ENCODE measurements around the gene UBE2D3.
A peak's percentile ranks its signal among the peaks of the same experiment; 100 is the strongest.
"Not testable (repeated sequence)": the region's sequence is repeated elsewhere in the genome, so short reads cannot be mapped to it uniquely, and the experiment has no call there.

UBE2D3 gene

DNA sequence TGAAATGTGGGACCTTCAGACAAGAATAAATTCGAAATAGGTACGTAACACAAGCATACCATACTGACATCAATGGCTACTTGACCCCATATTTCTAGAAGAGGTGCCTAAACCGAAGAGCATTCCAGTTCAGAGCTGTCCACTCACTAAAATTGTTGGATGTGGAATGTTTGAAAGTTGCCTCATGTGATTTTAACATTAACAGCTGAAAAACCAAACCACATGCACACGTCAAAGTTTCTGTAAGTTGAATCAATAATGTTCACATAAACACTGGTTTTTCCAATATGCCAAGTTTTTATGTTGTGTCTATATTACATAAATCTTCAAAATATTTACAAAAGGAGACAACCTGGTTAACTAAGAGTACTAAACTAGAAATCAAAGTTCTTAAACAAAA lies 3.5 kb downstream of the UBE2D3 start:
- no peak overlapping the region for H3K27ac Mint-ChIP-seq
- no peak for DNase-seq
- no peak overlapping the region for H3K4me3 Mint-ChIP-seq
- H3K9me3 Mint-ChIP-seq, result no peaks in the 10 kb centered on the region
- H3K4me1 Mint-ChIP-seq (ENCODE audit: low read depth), result peaks cover 54% of the 10 kb centered on the region
- peaks cover 7% of the 10 kb centered on the region for H3K36me3 Mint-ChIP-seq (ENCODE audit: low read depth)
- no peaks in the 10 kb centered on the region for H3K27me3 Mint-ChIP-seq

DNA sequence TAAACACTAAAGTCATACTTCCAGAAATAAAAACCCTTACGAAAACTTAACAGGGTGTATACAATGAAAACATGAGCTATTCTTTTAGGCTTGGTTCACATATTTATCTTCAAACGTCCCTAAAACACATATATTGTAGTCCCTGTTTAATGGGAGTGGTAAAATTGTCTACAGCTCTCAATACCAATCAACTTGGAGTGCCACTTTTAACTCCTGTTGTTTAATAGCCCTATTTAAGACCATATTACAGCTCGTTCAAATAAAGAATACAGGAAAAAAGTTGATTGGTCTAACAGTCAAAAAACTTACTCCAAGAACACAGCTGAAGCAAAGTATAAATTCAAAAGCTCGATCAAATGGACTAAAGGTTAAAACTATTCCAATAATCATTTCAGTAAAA lies 3.9 kb downstream of the UBE2D3 start:
- DNase-seq, result no peak
- H3K27me3 Mint-ChIP-seq, result no peaks in the 10 kb centered on the region
- H3K4me3 Mint-ChIP-seq, result no peak overlapping the region
- peaks cover 54% of the 10 kb centered on the region for H3K4me1 Mint-ChIP-seq (ENCODE audit: low read depth)
- H3K27ac Mint-ChIP-seq, result no peak overlapping the region
- H3K36me3 Mint-ChIP-seq (ENCODE audit: low read depth), result peaks cover 11% of the 10 kb centered on the region
- H3K9me3 Mint-ChIP-seq, result no peaks in the 10 kb centered on the region

GRCh38 chr4:102819588-102820365 lies 7.6 kb downstream of the UBE2D3 start:
- no peaks in the 10 kb centered on the region for H3K9me3 Mint-ChIP-seq
- H3K36me3 Mint-ChIP-seq (ENCODE audit: low read depth), result peaks cover 38% of the 10 kb centered on the region
- peaks cover 81% of the 10 kb centered on the region for H3K4me1 Mint-ChIP-seq (ENCODE audit: low read depth)
- no peak overlapping the region for H3K4me3 Mint-ChIP-seq
- no peak overlapping the region for H3K27ac Mint-ChIP-seq
- no peaks in the 10 kb centered on the region for H3K27me3 Mint-ChIP-seq
- no peak for DNase-seq

GRCh38 chr4:102819100-102819499 lies 8.3 kb downstream of the UBE2D3 start:
- H3K27me3 Mint-ChIP-seq, H3K9me3 Mint-ChIP-seq, DNase-seq: not testable (repeated sequence)
- peak overlapping the region; percentile 90 for H3K27ac Mint-ChIP-seq
- peak overlapping the region; percentile 45 for H3K4me3 Mint-ChIP-seq
- peaks cover 85% of the 10 kb centered on the region for H3K4me1 Mint-ChIP-seq (ENCODE audit: low read depth)
- H3K36me3 Mint-ChIP-seq (ENCODE audit: low read depth), result peaks cover 45% of the 10 kb centered on the region

DNA sequence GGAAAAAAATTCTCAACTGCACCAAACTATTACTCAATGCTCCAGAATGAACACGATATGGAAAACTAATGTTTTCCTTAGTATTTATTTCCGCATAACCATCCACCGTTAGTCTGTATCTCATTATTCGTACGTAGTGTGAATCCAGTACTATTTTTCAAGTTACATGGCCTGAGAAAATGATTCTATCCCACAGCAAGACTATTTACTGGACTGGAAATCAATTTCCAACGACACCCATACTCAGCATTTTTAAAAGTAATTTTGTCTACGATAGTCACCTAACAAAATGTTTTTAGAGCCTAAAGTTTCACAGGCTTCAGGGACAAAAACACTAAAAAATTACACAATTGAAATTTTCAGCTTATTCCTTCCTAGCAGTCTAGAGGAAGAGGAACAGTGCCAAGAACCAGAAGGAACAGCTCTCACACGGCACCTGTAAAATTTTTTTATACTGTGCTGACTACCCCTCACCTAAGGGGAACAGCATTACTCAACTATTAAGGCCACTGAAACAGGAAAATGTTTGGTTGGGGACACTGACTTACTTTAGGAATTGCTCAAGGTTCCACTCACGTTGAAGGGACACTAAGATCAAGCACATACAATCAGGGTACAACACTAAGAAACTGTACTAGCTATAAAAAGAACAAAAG lies 9.6 kb downstream of the UBE2D3 start:
- Mint-ChIP-seq H3K4me1 (ENCODE audit: low read depth) (peaks cover 88% of the 10 kb centered on the region), H3K4me3 (peak overlapping the region; percentile 45), H3K27me3 (no peaks in the 10 kb centered on the region), H3K9me3 (no peaks in the 10 kb centered on the region), H3K27ac (peak overlapping the region; percentile 90), H3K36me3 (ENCODE audit: low read depth) (peaks cover 58% of the 10 kb centered on the region)
- no peak for DNase-seq

GRCh38 chr4:102817021-102817605 lies 10.2 kb downstream of the UBE2D3 start:
- no peak for DNase-seq
- H3K9me3 Mint-ChIP-seq, result no peaks in the 10 kb centered on the region
- peak overlapping the region; percentile 45 for H3K4me3 Mint-ChIP-seq
- H3K36me3 Mint-ChIP-seq (ENCODE audit: low read depth), result peaks cover 65% of the 10 kb centered on the region
- no peaks in the 10 kb centered on the region for H3K27me3 Mint-ChIP-seq
- H3K27ac Mint-ChIP-seq, result peak overlapping the region; percentile 90
- peaks cover 88% of the 10 kb centered on the region for H3K4me1 Mint-ChIP-seq (ENCODE audit: low read depth)

DNA sequence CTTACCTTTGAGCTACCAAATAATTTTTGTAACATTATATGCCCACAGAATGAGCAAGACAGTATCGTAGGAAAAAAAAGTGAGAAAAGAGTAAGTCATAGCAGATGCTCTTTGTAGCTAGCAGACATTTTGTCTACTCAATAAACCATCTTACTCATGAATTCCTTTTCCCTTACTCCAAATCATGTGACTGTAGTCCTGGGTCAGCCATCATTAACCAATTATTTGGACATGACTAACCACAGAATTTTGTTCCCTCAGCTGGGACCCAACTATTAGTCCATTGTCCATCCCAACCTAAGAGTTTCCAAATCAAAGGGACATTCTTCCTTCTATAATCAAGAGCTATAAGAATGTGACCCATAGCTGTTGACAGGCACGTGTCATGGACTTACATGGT lies 11.4 kb downstream of the UBE2D3 start:
- peak overlapping the region; percentile 45 for H3K4me3 Mint-ChIP-seq
- H3K36me3 Mint-ChIP-seq (ENCODE audit: low read depth), result peaks cover 76% of the 10 kb centered on the region
- H3K9me3 Mint-ChIP-seq, result no peaks in the 10 kb centered on the region
- H3K27ac Mint-ChIP-seq, result peak overlapping the region; percentile 90
- H3K4me1 Mint-ChIP-seq (ENCODE audit: low read depth), result peaks cover 89% of the 10 kb centered on the region
- DNase-seq, result no peak
- H3K27me3 Mint-ChIP-seq, result no peaks in the 10 kb centered on the region

DNA sequence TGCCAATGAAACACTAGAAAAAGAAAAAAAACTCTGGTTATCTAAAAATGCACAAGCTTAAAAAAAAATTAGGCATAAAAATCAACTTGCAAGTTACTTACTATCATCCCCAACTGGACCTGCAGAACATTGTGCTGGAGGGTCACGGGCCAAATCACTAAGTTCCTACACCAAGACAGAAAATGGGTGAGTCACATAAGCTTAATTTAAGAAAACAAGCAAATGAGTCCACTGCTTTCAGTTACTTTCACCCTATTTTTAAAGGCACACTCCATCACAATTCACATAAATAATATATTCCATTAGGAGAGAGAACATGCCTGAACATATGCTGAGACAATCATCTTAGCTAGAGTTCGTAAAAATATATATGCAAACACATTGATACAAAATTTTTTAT lies 17.7 kb downstream of the UBE2D3 start:
- Mint-ChIP-seq H3K27me3 (no peaks in the 10 kb centered on the region), H3K4me1 (ENCODE audit: low read depth) (peaks cover 90% of the 10 kb centered on the region), H3K27ac (peak overlapping the region; percentile 81), H3K4me3 (peak overlapping the region; percentile 27), H3K36me3 (ENCODE audit: low read depth) (peaks cover 99% of the 10 kb centered on the region), H3K9me3 (no peaks in the 10 kb centered on the region)
- no peak for DNase-seq

- Mint-ChIP-seq H3K4me3 (no peak overlapping the region), H3K9me3 (no peaks in the 10 kb centered on the region), H3K27ac (peak overlapping the region; percentile 88), H3K4me1 (ENCODE audit: low read depth) (peaks cover 87% of the 10 kb centered on the region), H3K27me3 (no peaks in the 10 kb centered on the region), H3K36me3 (ENCODE audit: low read depth) (peaks cover 98% of the 10 kb centered on the region)
- no peak for DNase-seq
Measured at GRCh38 chr4:102809190-102809589, 18.2 kb downstream of the UBE2D3 start.

DNA sequence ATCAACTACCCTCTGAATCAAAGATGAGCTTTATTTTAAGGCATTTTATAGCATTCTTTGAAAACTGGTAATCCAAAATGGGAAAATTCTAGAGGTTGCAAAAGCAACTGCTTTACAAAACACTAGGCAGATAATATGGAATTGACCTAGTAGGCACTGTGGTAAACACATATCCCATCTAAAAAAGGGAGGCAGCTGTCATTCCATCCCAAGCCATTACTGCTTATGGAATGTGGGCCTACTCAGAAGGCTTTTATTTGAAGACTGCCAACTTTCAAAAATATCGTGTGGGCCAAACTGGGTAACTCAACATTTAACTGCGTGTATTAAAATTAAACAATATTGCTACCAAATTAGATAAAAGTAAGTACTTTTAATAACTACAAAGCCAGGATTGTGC lies 19.3 kb downstream of the UBE2D3 start:
- no peaks in the 10 kb centered on the region for H3K9me3 Mint-ChIP-seq
- peaks cover 97% of the 10 kb centered on the region for H3K36me3 Mint-ChIP-seq (ENCODE audit: low read depth)
- H3K27ac Mint-ChIP-seq, result peak overlapping the region; percentile 88
- H3K4me1 Mint-ChIP-seq (ENCODE audit: low read depth), result peaks cover 82% of the 10 kb centered on the region
- H3K4me3 Mint-ChIP-seq, result no peak overlapping the region
- DNase-seq, result no peak
- no peaks in the 10 kb centered on the region for H3K27me3 Mint-ChIP-seq

GRCh38 chr4:102807345-102807744 lies 20.0 kb downstream of the UBE2D3 start:
- H3K4me1 Mint-ChIP-seq (ENCODE audit: low read depth), result peaks cover 81% of the 10 kb centered on the region
- peak overlapping the region; percentile 71 for H3K27ac Mint-ChIP-seq
- H3K9me3 Mint-ChIP-seq, result no peaks in the 10 kb centered on the region
- H3K36me3 Mint-ChIP-seq (ENCODE audit: low read depth), result peaks cover 97% of the 10 kb centered on the region
- no peak overlapping the region for H3K4me3 Mint-ChIP-seq
- no peaks in the 10 kb centered on the region for H3K27me3 Mint-ChIP-seq
- DNase-seq, result no peak

- H3K27ac Mint-ChIP-seq, result no peak overlapping the region
- DNase-seq, result no peak
- no peak overlapping the region for H3K4me3 Mint-ChIP-seq
- peaks cover 47% of the 10 kb centered on the region for H3K4me1 Mint-ChIP-seq (ENCODE audit: low read depth)
- peaks cover 97% of the 10 kb centered on the region for H3K36me3 Mint-ChIP-seq (ENCODE audit: low read depth)
- no peaks in the 10 kb centered on the region for H3K27me3 Mint-ChIP-seq
- peaks cover 9% of the 10 kb centered on the region for H3K9me3 Mint-ChIP-seq
Measured at GRCh38 chr4:102799816-102800215, 27.5 kb downstream of the UBE2D3 start.

- no peaks in the 10 kb centered on the region for H3K27me3 Mint-ChIP-seq
- H3K4me3 Mint-ChIP-seq, result no peak overlapping the region
- DNase-seq, result no peak
- peaks cover 87% of the 10 kb centered on the region for H3K36me3 Mint-ChIP-seq (ENCODE audit: low read depth)
- peaks cover 51% of the 10 kb centered on the region for H3K4me1 Mint-ChIP-seq (ENCODE audit: low read depth)
- peak overlapping the region; percentile 35 for H3K27ac Mint-ChIP-seq
- H3K9me3 Mint-ChIP-seq, result peaks cover 27% of the 10 kb centered on the region
Measured at GRCh38 chr4:102794999-102795398, 32.4 kb downstream of the UBE2D3 start.

GRCh38 chr4:102792361-102792936 lies 34.9 kb downstream of the UBE2D3 start:
- Mint-ChIP-seq H3K4me1 (ENCODE audit: low read depth) (peaks cover 62% of the 10 kb centered on the region), H3K4me3 (no peak overlapping the region), H3K27ac (peak overlapping the region; percentile 22), H3K9me3 (peaks cover 27% of the 10 kb centered on the region), H3K27me3 (no peaks in the 10 kb centered on the region), H3K36me3 (ENCODE audit: low read depth) (peaks cover 68% of the 10 kb centered on the region)
- DNase-seq, result no peak
